Neural cell (in vitro differentiated cells): Measurements from ENCODE around the gene SPTB.

Experiments used
- POLR2AphosphoS5 ChIP-seq: IDR thresholded peaks from 2 replicates; pipeline ENCODE4 v1.6.1; 2012
- SMC3 ChIP-seq: fragments of 450-650 bp; conservative IDR thresholded peaks from 2 replicates; pipeline ENCODE4 v1.6.1; 2014; ENCODE audit warnings: antibody characterized with exemption, mild to moderate bottlenecking, moderate library complexity; ENCODE audit not compliant: poor library complexity
- TAF1 ChIP-seq: IDR thresholded peaks from 2 replicates; pipeline ENCODE4 v1.6.1; 2012; ENCODE audit warnings: low read depth
- TF ChIP-seq, protein P1 (sequence below): fragments of 450-650 bp; IDR thresholded peaks from 2 replicates; pipeline ENCODE4 v1.5.1; 2014; ENCODE audit warnings: antibody characterized with exemption, mild to moderate bottlenecking, moderate library complexity; ENCODE audit not compliant: poor library complexity, severe bottlenecking
- TF ChIP-seq, protein P2 (sequence below): IDR thresholded peaks from 2 replicates; pipeline ENCODE4 v1.6.1; 2012; ENCODE audit warnings: borderline replicate concordance

DNA sequence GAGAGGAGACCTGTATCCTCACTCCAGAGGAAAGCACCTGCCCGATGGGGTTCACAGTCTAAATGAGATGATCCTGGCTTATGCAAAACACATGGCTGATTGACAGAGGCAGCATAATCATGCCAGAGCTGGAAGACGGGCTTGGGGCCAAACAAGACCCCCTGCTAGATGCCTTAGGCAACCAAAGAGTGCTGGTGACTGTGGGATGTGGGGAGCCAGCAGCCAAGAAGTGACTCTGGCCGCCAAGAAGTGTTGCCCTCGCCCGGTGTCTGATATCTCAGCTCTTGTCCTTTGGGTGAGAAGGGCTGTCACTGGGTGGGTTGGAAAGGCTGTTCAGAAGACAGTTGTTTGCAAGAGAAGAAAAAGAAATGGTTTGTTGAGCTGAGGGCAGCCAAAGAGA is 118.8 kb downstream of the SPTB start:
- TF ChIP-seq POLR2AphosphoS5 (no peak), TAF1 (no peak), SMC3 (no peak)
- TF ChIP-seq, protein P1, sequence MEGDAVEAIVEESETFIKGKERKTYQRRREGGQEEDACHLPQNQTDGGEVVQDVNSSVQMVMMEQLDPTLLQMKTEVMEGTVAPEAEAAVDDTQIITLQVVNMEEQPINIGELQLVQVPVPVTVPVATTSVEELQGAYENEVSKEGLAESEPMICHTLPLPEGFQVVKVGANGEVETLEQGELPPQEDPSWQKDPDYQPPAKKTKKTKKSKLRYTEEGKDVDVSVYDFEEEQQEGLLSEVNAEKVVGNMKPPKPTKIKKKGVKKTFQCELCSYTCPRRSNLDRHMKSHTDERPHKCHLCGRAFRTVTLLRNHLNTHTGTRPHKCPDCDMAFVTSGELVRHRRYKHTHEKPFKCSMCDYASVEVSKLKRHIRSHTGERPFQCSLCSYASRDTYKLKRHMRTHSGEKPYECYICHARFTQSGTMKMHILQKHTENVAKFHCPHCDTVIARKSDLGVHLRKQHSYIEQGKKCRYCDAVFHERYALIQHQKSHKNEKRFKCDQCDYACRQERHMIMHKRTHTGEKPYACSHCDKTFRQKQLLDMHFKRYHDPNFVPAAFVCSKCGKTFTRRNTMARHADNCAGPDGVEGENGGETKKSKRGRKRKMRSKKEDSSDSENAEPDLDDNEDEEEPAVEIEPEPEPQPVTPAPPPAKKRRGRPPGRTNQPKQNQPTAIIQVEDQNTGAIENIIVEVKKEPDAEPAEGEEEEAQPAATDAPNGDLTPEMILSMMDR, result no peak
- TF ChIP-seq, protein P2, sequence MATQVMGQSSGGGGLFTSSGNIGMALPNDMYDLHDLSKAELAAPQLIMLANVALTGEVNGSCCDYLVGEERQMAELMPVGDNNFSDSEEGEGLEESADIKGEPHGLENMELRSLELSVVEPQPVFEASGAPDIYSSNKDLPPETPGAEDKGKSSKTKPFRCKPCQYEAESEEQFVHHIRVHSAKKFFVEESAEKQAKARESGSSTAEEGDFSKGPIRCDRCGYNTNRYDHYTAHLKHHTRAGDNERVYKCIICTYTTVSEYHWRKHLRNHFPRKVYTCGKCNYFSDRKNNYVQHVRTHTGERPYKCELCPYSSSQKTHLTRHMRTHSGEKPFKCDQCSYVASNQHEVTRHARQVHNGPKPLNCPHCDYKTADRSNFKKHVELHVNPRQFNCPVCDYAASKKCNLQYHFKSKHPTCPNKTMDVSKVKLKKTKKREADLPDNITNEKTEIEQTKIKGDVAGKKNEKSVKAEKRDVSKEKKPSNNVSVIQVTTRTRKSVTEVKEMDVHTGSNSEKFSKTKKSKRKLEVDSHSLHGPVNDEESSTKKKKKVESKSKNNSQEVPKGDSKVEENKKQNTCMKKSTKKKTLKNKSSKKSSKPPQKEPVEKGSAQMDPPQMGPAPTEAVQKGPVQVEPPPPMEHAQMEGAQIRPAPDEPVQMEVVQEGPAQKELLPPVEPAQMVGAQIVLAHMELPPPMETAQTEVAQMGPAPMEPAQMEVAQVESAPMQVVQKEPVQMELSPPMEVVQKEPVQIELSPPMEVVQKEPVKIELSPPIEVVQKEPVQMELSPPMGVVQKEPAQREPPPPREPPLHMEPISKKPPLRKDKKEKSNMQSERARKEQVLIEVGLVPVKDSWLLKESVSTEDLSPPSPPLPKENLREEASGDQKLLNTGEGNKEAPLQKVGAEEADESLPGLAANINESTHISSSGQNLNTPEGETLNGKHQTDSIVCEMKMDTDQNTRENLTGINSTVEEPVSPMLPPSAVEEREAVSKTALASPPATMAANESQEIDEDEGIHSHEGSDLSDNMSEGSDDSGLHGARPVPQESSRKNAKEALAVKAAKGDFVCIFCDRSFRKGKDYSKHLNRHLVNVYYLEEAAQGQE, result no peak
